IMR-90 (cell line): ENCODE data around the gene ST6GALNAC4. TPM values are rescaled to one million over a fixed set of nuclear protein-coding genes. Genes with fewer than 3 reads are reported as not detected.

Experiments used
- ATAC-seq: fragments of 200-7000 bp; cut with Tn5 transposase; 2 replicates; pipeline ENCODE4 v1.9.1; 2020; ENCODE audit warnings: low read depth, mild to moderate bottlenecking, moderate library complexity
- BruUV-seq: library from RNA; stranded (reverse); fragments of 400-500 nt; replicated peaks from 2 replicates; lab custom pipeline; 2021; lab: Mats Ljungman, UMichigan
- CTCF ChIA-PET: fragments of 300-600 bp; formaldehyde crosslinking; extraction: SDS; loops from one replicate; lab custom pipeline; 2021; ENCODE audit warnings: antibody characterized with exemption; lab: Yijun Ruan, JAX
- POLR2A ChIA-PET: fragments of 300-600 bp; sonication (Branson Sonifier 250); formaldehyde crosslinking; loops from one replicate; lab custom pipeline; 2022; ENCODE audit warnings: antibody characterized with exemption; ENCODE audit not compliant: unreplicated experiment; lab: Charles Lee
- DNase-seq: peaks from one replicate; pipeline ENCODE4 v3.0.0; 2013
- H2AFZ ChIP-seq: replicated peaks from 2 replicates; pipeline ENCODE3; 2013; ENCODE audit warnings: low read length, mild to moderate bottlenecking; ENCODE audit not compliant: poor library complexity
- H2AK5ac ChIP-seq: 2 replicates; pipeline ENCODE4 v1.6.1; 2013; ENCODE audit warnings: low read depth, low read length, inconsistent platforms
- H2AK9ac ChIP-seq: replicated peaks from 2 replicates; pipeline ENCODE3; 2013; ENCODE audit warnings: mild to moderate bottlenecking, low read depth, low read length, moderate library complexity; ENCODE audit not compliant: poor library complexity
- H2BK120ac ChIP-seq: 2 replicates; pipeline ENCODE4 v1.6.1; 2013; ENCODE audit warnings: low read depth, low read length, inconsistent platforms
- H2BK15ac ChIP-seq: 3 replicates; pipeline ENCODE4 v1.6.1; 2013; ENCODE audit warnings: low read depth, low read length, inconsistent platforms
- H2BK20ac ChIP-seq: 2 replicates; pipeline ENCODE4 v1.6.1; 2013; ENCODE audit warnings: low read depth, mild to moderate bottlenecking, inconsistent platforms, low read length, moderate library complexity
- H2BK5ac ChIP-seq: 2 replicates; pipeline ENCODE4 v1.6.1; 2013; ENCODE audit warnings: mild to moderate bottlenecking, low read depth, low read length, inconsistent platforms; ENCODE audit not compliant: poor library complexity, severe bottlenecking
- H3K14ac ChIP-seq: replicated peaks from 2 replicates; pipeline ENCODE4 v1.6.1; 2013; ENCODE audit warnings: low read depth, low read length, inconsistent platforms
- H3K18ac ChIP-seq: 2 replicates; pipeline ENCODE4 v1.6.1; 2013; ENCODE audit warnings: low read depth, low read length, control low read depth
- H3K23ac ChIP-seq: 2 replicates; pipeline ENCODE4 v1.6.1; 2013; ENCODE audit warnings: low read depth, low read length, inconsistent platforms
- H3K27ac ChIP-seq: 2 replicates; pipeline ENCODE4 v1.5.1; 2013; ENCODE audit warnings: mild to moderate bottlenecking, control low read depth, low read length; ENCODE audit not compliant: insufficient read depth
- H3K27me3 ChIP-seq: 2 replicates; pipeline ENCODE4 v1.6.1; 2013; ENCODE audit warnings: low read length; ENCODE audit not compliant: control insufficient read depth, insufficient read depth
- H3K36me3 ChIP-seq: 2 replicates; pipeline ENCODE4 v1.6.1; 2013; ENCODE audit warnings: low read length, mixed read lengths; ENCODE audit not compliant: control insufficient read depth, insufficient read depth
- H3K4ac ChIP-seq: 2 replicates; pipeline ENCODE4 v1.6.1; 2013; ENCODE audit warnings: low read depth, low read length, inconsistent platforms
- H3K4me1 ChIP-seq: 2 replicates; pipeline ENCODE4 v1.6.1; 2013; ENCODE audit warnings: low read length, mixed read lengths; ENCODE audit not compliant: control insufficient read depth, insufficient read depth
- H3K4me2 ChIP-seq: 2 replicates; pipeline ENCODE4 v1.6.1; 2013; ENCODE audit warnings: low read depth, mild to moderate bottlenecking, control low read depth, low read length, moderate library complexity
- H3K4me3 ChIP-seq: 2 replicates; pipeline ENCODE4 v1.5.1; 2013; ENCODE audit warnings: low read depth, mild to moderate bottlenecking, control low read depth, low read length, moderate library complexity; ENCODE audit not compliant: insufficient read depth
- H3K56ac ChIP-seq: 2 replicates; pipeline ENCODE4 v1.6.1; 2013; ENCODE audit warnings: low read length, inconsistent platforms; ENCODE audit not compliant: insufficient read depth; ENCODE audit errors: extremely low read depth
- H3K79me1 ChIP-seq, 2 experiments: 2 replicates each; pipeline ENCODE4 v1.6.1; 2013; ENCODE audit warnings: low read length in 2 of 2, inconsistent platforms in 1 of 2, low read depth in 1 of 2
- H3K9ac ChIP-seq: 2 replicates; pipeline ENCODE4 v1.6.1; 2013; ENCODE audit warnings: low read depth, low read length, control low read depth
- H3K9me1 ChIP-seq: 2 replicates; pipeline ENCODE4 v1.6.1; 2013; ENCODE audit warnings: low read length, inconsistent platforms; ENCODE audit not compliant: insufficient read depth
- H3K9me3 ChIP-seq: 2 replicates; pipeline ENCODE4 v1.6.1; 2013; ENCODE audit warnings: low read length; ENCODE audit not compliant: control insufficient read depth, insufficient read depth
- H4K20me1 ChIP-seq: 2 replicates; pipeline ENCODE4 v1.6.1; 2013; ENCODE audit warnings: low read length, inconsistent platforms; ENCODE audit not compliant: insufficient read depth
- H4K5ac ChIP-seq: 2 replicates; pipeline ENCODE4 v1.6.1; 2013; ENCODE audit warnings: mild to moderate bottlenecking, low read depth, low read length, control low read depth
- H4K8ac ChIP-seq, 2 experiments: 2 replicates each; pipeline ENCODE4 v1.6.1; 2013; ENCODE audit warnings: low read depth in 2 of 2, low read length in 2 of 2, control low read depth in 1 of 2, inconsistent platforms in 1 of 2
- H4K91ac ChIP-seq: 2 replicates; pipeline ENCODE4 v1.6.1; 2013; ENCODE audit warnings: low read depth, low read length, inconsistent platforms; ENCODE audit not compliant: insufficient read depth
- BHLHE40 ChIP-seq: fragments of 150-350 bp; IDR thresholded peaks from 2 replicates; pipeline ENCODE4 v1.6.1; 2016; ENCODE audit warnings: mild to moderate bottlenecking, low read depth, low read length
- CEBPB ChIP-seq: IDR thresholded peaks from 2 replicates; pipeline ENCODE4 v1.6.1; 2012; ENCODE audit warnings: low read depth, low read length, improper control_type of control experiment
- ELK1 ChIP-seq: fragments of 150-350 bp; IDR thresholded peaks from 2 replicates; pipeline ENCODE4 v1.6.1; 2016; ENCODE audit warnings: low read depth, mild to moderate bottlenecking, low read length, moderate library complexity, borderline replicate concordance
- FOS ChIP-seq: fragments of 150-350 bp; IDR thresholded peaks from 2 replicates; pipeline ENCODE4 v1.6.1; 2016; ENCODE audit warnings: low read depth, low read length
- MAFK ChIP-seq: IDR thresholded peaks from 2 replicates; pipeline ENCODE4 v1.6.1; 2012; ENCODE audit warnings: low read depth, low read length, improper control_type of control experiment
- POLR2A ChIP-seq: IDR thresholded peaks from 2 replicates; pipeline ENCODE4 v1.6.1; 2012; ENCODE audit warnings: mild to moderate bottlenecking, low read depth, low read length
- RAD21 ChIP-seq: IDR thresholded peaks from 2 replicates; pipeline ENCODE4 v1.6.1; 2012; ENCODE audit warnings: low read length, improper control_type of control experiment
- RCOR1 ChIP-seq: IDR thresholded peaks from 2 replicates; pipeline ENCODE4 v1.6.1; 2012; ENCODE audit warnings: mild to moderate bottlenecking, low read length, improper control_type of control experiment; ENCODE audit not compliant: insufficient replicate concordance
- RFX5 ChIP-seq: IDR thresholded peaks from 2 replicates; pipeline ENCODE4 v1.8.0; 2012; ENCODE audit warnings: low read depth, mild to moderate bottlenecking, low read length, moderate library complexity
- WGBS, 2 experiments: methylation state at CpG; one replicate each; pipeline versions ENCODE4 v1.1.5 to v1.1.7; 2013; ENCODE audit warnings: missing lambda C conversion rate in 2 of 2; ENCODE audit not compliant: insufficient read length in 1 of 2; ENCODE audit errors: extremely low coverage in 2 of 2; 5-methylcytosine and 5-hydroxymethylcytosine counted together
- dilution Hi-C: fragments of 300-500 bp; cut with HindIII; formaldehyde crosslinking; loops from one replicate; pipeline ENCODE4 v1.14.3; 2018; ENCODE audit warnings: low sequenced_read_pairs; ENCODE audit not compliant: unreplicated experiment
- in situ Hi-C: fragments of 300-500 bp; cut with MboI; formaldehyde crosslinking; loops from 3 replicates; pipeline ENCODE4 v1.14.3; 2019; ENCODE audit warnings: low sequenced_read_pairs, inconsistent platforms, mixed read lengths
- intact Hi-C: fragments of 100-400 bp; cut with micrococcal nuclease; formaldehyde crosslinking; loops from 2 replicates; pipeline ENCODE4 v1.10.0; 2022
- polyA plus RNA-seq, 3 experiments: library from polyadenylated mRNA; depleted of rRNA; stranded (reverse); fragments of >200 nt; gene quantifications; 2 replicates each; pipeline ENCODE4 v1.2.3, GENCODE V29; 2012; ENCODE audit warnings: low replicate concordance in 1 of 3
- total RNA-seq: library from RNA; depleted of rRNA; stranded (reverse); fragments of >200 nt; gene quantifications from 2 replicates; pipeline ENCODE4 v1.2.3, GENCODE V29; 2012

ST6GALNAC4 gene
- total and polyA plus RNA-seq, 2 of the 4 experiments (the other 2 are of a cell fraction): 12.5 to 32.9 TPM

- Histone ChIP-seq H3K4me3 (no peak overlapping the region), H3K9ac (no peak overlapping the region), H2BK20ac (peak overlapping the region; percentile 3; the same call in 1 of the 2 replicates), H2BK5ac (peak overlapping the region; percentile 3), H2AK9ac (peak overlapping the region; percentile 21), H3K9me1 (peaks cover 14% of the 10 kb centered on the region), H3K4me1 (peaks cover 27% of the 10 kb centered on the region), H4K91ac (peak overlapping the region; percentile 36), H3K18ac (no peak overlapping the region), H4K5ac (peak overlapping the region; percentile 74; the same call in 1 of the 2 replicates), H2AFZ (no peak overlapping the region), H4K20me1 (peaks cover 7% of the 10 kb centered on the region; the same call in 1 of the 2 replicates), H3K36me3 (peaks cover 6% of the 10 kb centered on the region; the same call in 1 of the 2 replicates), H3K27me3 (no peaks in the 10 kb centered on the region), H3K14ac (no peak overlapping the region; the same call in 1 of the 2 replicates), H2AK5ac (peak overlapping the region; percentile 59), H3K79me1 (peaks cover 4 to 34% of the 10 kb centered on the region in 2 experiments), H3K9me3 (no peaks in the 10 kb centered on the region), H4K8ac (peak overlapping the region; percentile 18 to 80; a peak in 2 of 4 replicates), H3K27ac (peak overlapping the region; percentile 13; the same call in 1 of the 2 replicates), H3K4me2 (no peak overlapping the region), H3K23ac (peak overlapping the region; percentile 48; the same call in 1 of the 2 replicates), H2BK15ac (peak overlapping the region; percentile 78; the same call in 1 of the 3 replicates), H3K56ac (no peak overlapping the region), H2BK120ac (peak overlapping the region; percentile 39), H3K4ac (peak overlapping the region; percentile 71)
- ATAC-seq (no peak), DNase-seq (no peak)
- POLR2A ChIA-PET: no interaction called here
- BruUV-seq: no TSS peak
- in situ Hi-C loops: no loop called here
- no CpG with 5 or more reads among the region's 6 CpGs for WGBS, 2 experiments
- intact Hi-C loops: loop anchor here (5.0 to 10.0 kb wide), 3 partner anchors 80 to 303 kb away; partner anchors contain the start of genes FPGS and STXBP1
- dilution Hi-C loops: no loop called here
- TF ChIP-seq RCOR1 (no peak), MAFK (no peak), BHLHE40 (no peak), ELK1 (no peak), RFX5 (no peak), RAD21 (no peak), FOS (no peak), CEBPB (no peak), POLR2A (no peak)
- CTCF ChIA-PET: interaction anchor here (1.1 kb wide), 1 partner anchor 183 kb away, joined by 3 read pairs; no protein-coding TSS in a partner anchor
Measured at GRCh38 chr9:127917603-127918002, 762 bp upstream of the ST6GALNAC4 start.
